OCI-M1 (cell line): ENCODE measurements around the gene PACRG.

ENCODE experiments used
- DNase-seq: peaks from one replicate; lab custom pipeline; 2025; lab: John Stamatoyannopoulos, UW

Gene PACRG

DNA sequence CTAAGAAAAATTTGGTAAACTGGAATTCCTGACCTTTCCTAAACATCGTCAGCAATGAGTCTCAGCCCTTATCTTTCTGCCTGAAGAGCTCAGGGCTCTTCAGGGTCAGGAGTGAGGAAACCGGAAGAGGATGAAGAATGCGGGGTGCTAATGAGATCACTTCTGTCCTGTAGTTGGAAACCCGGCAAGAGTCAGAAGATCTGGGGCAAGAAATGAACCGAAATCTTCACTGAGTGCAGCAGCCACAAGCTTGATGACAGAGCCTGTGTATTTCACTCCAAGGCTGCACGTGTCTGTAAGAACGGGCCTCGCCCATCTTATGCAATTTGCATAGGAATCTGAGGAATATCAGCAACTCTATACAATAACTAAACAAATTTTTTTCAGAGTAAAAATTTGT, 626.3 kb downstream of the PACRG start:
- no peak for DNase-seq

DNA sequence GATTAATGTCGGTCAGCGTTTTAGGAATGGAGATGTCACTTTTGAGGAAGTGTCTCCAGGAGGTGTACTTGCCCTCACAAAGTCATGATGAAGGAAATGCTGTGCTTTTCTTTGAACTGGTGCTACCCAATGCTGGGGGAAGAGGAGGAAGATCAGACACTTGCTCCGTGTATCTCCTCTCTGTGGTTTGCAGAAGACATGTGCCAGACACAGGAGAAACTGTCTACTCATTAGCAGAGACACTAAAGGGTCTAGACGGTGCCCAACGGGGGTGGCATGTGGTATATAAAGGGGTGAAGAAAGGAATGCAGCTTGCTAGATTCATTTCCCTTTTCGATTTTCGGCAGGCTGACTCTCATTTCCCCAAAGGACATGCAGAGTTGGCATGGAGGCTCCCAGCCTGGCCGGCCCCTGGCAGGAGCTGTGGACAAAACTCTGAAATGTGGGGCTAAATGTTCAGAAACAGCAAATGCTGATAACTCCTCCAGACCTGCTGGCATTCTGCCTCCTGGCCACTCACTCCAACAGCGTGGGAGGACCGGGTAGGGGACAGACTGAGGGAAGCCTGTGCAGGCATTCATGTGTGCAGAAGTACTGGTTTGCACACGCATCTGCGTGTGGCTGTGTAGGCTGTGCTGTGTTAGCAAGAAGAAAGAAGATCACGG, 627.1 kb downstream of the PACRG start:
- peak; percentile 13 for DNase-seq

DNA sequence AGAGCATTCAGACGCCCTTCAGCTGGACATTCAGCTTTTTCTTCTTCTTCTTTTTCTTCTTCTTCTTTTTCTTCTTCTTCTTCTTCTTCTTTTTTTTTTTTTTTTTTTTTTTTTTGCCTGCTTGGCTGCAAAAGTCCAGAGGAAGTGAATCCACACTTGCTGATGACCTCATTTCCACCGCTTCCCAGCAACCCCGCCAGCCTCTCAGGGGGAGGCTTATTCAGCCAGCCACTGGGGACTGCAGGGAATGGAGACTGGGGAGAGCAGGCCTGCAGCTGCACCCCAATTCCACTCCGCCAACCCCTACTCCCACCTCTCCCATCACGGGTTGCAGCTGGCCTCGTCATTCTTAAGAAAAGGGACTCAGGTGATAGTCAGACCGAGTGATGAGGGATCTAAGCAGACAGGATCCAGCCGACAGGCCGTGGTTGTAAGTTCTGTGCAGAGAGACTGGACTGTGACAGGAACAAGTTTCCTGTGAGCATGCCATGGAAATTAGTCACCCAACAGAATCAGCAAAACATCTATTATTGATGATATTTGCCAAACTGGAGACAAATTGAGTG, 627.7 kb downstream of the PACRG start:
- no peak for DNase-seq

GRCh38 chr6:163356324-163356723, 628.5 kb downstream of the PACRG start:
- DNase-seq, result no peak

DNA sequence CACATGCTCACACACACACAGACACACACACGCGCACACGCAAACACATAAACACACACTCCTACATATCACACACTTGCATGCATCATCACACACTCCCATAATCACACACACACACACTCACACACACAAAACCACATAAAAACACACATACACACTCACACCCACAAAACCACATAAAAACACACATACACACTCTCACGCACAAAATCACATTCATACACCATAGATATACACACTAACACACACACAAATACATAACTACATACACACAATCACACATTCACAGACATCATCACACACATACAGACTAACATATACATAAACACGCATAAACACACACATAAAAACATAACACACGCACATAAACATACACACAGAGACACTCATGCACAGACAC, 629.0 kb downstream of the PACRG start:
- DNase-seq, result no peak

- DNase-seq, result no peak
These were observed 636.9 kb downstream of the PACRG start for GRCh38 chr6:163364641-163365040.
